DND-41 (cell line): ENCODE results near the gene INTS1.

Experiments
- ATAC-seq: fragments of 200-7000 bp; cut with Tn5 transposase; 3 replicates; pipeline ENCODE4 v1.9.1; 2021; ENCODE audit warnings: low read depth; ENCODE audit not compliant: insufficient read depth
- DNase-seq: peaks from one replicate; pipeline ENCODE4 v3.0.0-alpha.2; 2020
- H2AFZ ChIP-seq: 2 replicates; pipeline ENCODE4 v1.6.0; 2012; ENCODE audit warnings: low read depth, low read length
- H3K27ac ChIP-seq: 2 replicates; pipeline ENCODE4 v1.5.1; 2012; ENCODE audit warnings: low read length, inconsistent platforms
- H3K27me3 ChIP-seq: fragments of 200-600 bp; sonication (generic); 2 replicates; pipeline ENCODE4 v1.6.0; 2012; ENCODE audit warnings: low read length, mild to moderate bottlenecking, inconsistent platforms; ENCODE audit not compliant: insufficient read depth, poor library complexity
- H3K36me3 ChIP-seq: 2 replicates; pipeline ENCODE4 v1.5.1; 2012; ENCODE audit warnings: low read length, inconsistent platforms; ENCODE audit not compliant: insufficient read depth
- H3K4me1 ChIP-seq: 2 replicates; pipeline ENCODE4 v1.5.1; 2012; ENCODE audit warnings: mild to moderate bottlenecking, low read length; ENCODE audit not compliant: insufficient read depth
- H3K4me2 ChIP-seq: 2 replicates; pipeline ENCODE4 v1.6.0; 2012; ENCODE audit warnings: mild to moderate bottlenecking, moderate library complexity, low read length, inconsistent platforms; ENCODE audit not compliant: insufficient read depth
- H3K4me3 ChIP-seq, 2 experiments: fragments of 200-600 bp in 1 of 2; shearing (Covaris generic) in 1 of 2; 2 replicates each; pipeline ENCODE4 v1.5.1; 2012 to 2016; ENCODE audit warnings: inconsistent platforms in 2 of 2, low read length in 2 of 2, mild to moderate bottlenecking in 2 of 2, low read depth in 1 of 2, moderate library complexity in 1 of 2
- H3K79me2 ChIP-seq: 2 replicates; pipeline ENCODE4 v1.6.0; 2012; ENCODE audit warnings: low read length, inconsistent platforms; ENCODE audit not compliant: insufficient read depth
- H3K9ac ChIP-seq: 2 replicates; pipeline ENCODE4 v1.6.0; 2012; ENCODE audit warnings: low read depth, mild to moderate bottlenecking, inconsistent platforms, low read length, moderate library complexity
- H3K9me3 ChIP-seq: 2 replicates; pipeline ENCODE4 v1.5.1; 2012; ENCODE audit warnings: low read length, moderate library complexity, mild to moderate bottlenecking, inconsistent platforms; ENCODE audit not compliant: insufficient read depth, severe bottlenecking
- H4K20me1 ChIP-seq: 2 replicates; pipeline ENCODE4 v1.6.0; 2012; ENCODE audit warnings: low read length; ENCODE audit not compliant: insufficient read depth
- CTCF ChIP-seq: IDR thresholded peaks from 2 replicates; pipeline ENCODE4 v1.5.1; 2012; ENCODE audit warnings: borderline replicate concordance, low read length, moderate library complexity, mild to moderate bottlenecking; ENCODE audit not compliant: poor library complexity, severe bottlenecking; ENCODE audit errors: extremely low read depth
- EZH2 ChIP-seq: IDR thresholded peaks from 3 replicates; pipeline ENCODE4 v1.6.1; 2012; ENCODE audit warnings: borderline replicate concordance, low read depth, mild to moderate bottlenecking, moderate library complexity, low read length, inconsistent platforms; ENCODE audit not compliant: severe bottlenecking

Gene INTS1

DNA sequence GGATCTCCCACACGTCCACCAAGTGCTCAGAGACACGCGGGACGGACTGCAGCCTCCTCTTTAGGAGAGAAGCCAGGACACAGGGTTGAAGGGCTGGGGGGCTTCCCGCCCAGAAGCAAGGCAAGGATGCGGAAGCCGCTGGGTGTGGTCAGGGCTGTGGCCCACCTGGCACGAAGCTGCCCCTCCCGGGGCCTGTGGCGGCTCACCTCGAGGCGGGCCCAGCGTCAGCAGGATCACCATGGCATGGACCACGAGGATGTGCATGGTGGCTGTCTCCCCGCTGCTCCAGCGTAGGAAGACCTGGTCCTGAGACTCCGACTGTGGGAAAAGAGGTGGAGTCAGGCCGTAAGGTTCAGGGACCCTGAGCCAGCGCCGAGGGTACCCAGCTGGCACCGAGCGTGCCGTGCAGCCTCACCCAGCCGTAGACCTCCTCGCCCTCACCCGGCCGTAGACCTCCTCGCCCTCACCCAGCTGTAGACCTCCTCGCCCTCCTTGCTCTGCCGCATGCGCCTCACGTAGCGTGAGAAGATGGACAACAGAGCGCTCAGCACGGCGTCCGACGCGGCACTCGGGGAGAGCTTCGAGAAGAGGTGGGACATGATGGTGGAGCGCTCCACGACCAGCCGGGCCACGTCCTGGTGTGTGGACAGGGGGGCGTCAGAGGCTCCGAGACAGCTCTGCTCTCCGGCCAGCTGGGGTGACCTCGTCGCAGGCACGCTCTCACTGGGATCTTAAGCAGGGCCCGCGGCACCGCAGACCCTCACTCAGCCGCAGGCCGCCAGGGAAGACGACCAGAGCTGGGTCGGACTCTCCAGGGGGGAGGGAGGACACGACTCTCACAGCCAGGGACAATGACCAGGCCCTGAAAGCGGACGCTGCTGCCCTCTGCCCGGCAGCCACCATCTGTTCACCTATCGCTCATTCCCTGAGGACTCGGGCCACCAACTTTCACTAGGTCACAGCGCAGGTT lies 20.4 kb downstream of the INTS1 start:
- ATAC-seq (no peak), DNase-seq (no peak)
- Histone ChIP-seq H3K27ac (no peak overlapping the region), H3K4me1 (no peaks in the 10 kb centered on the region), H3K4me3 (no peak overlapping the region), H3K36me3 (peaks cover 95% of the 10 kb centered on the region), H3K79me2 (no peaks in the 10 kb centered on the region), H3K4me2 (no peak overlapping the region), H3K9ac (no peak overlapping the region), H3K27me3 (no peaks in the 10 kb centered on the region), H3K9me3 (no peaks in the 10 kb centered on the region), H4K20me1 (peaks cover 20% of the 10 kb centered on the region), H2AFZ (no peak overlapping the region)
- TF ChIP-seq CTCF: no peak
- no peak for TF ChIP-seq EZH2

- Histone ChIP-seq H3K36me3 (peaks cover 95% of the 10 kb centered on the region), H3K79me2 (no peaks in the 10 kb centered on the region), H2AFZ (no peak overlapping the region), H3K27ac (no peak overlapping the region), H3K4me3 (no peak overlapping the region), H3K9me3 (no peaks in the 10 kb centered on the region), H3K4me2 (no peak overlapping the region), H3K27me3 (no peaks in the 10 kb centered on the region), H4K20me1 (peaks cover 14% of the 10 kb centered on the region; the same call in 1 of the 2 replicates), H3K4me1 (no peaks in the 10 kb centered on the region), H3K9ac (no peak overlapping the region)
- no peak for DNase-seq
- ATAC-seq: no peak
- TF ChIP-seq EZH2: no peak
- no peak for TF ChIP-seq CTCF
These were observed 21.1 kb downstream of the INTS1 start for GRCh38 chr7:1483079-1483478.

DNA sequence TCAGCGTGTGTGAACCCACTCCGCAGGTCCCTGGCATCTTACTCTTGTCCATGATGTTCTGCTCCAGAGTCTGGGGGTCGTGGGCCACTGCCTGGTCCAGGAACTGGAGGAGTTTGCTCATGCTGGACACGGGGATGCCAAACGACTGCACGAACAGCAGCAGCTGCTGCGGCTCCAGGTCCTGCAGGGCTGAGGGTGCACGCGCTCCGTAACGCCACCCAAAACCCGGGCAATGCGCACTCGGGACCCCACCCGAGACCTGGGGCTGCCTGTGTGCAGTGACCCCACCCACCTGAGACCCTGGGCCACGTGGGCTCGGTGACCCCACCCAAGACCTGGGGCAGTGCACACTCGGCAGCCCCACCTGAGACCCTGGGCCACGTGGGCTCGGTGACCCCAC lies 22.9 kb downstream of the INTS1 start:
- Histone ChIP-seq H3K4me1 (no peaks in the 10 kb centered on the region), H3K4me2 (no peak overlapping the region), H4K20me1 (peaks cover 9% of the 10 kb centered on the region; the same call in 1 of the 2 replicates), H2AFZ (no peak overlapping the region), H3K9me3 (no peaks in the 10 kb centered on the region), H3K9ac (no peak overlapping the region), H3K27me3 (no peaks in the 10 kb centered on the region), H3K27ac (no peak overlapping the region), H3K4me3 (no peak overlapping the region), H3K36me3 (peaks cover 94% of the 10 kb centered on the region), H3K79me2 (no peaks in the 10 kb centered on the region)
- no peak for ATAC-seq
- no peak for DNase-seq
- TF ChIP-seq EZH2: no peak
- TF ChIP-seq CTCF: no peak
